Neural cell (in vitro differentiated cells): ENCODE results near the gene PPFIBP1. TPM values are rescaled to one million over a fixed set of nuclear protein-coding genes. Genes with fewer than 3 reads are reported as not detected.
"Not testable (repeated sequence)": the region's sequence is repeated elsewhere in the genome, so short reads cannot be mapped to it uniquely, and the experiment has no call there.

Experiments used
- H2AFZ ChIP-seq: fragments of 200-600, 300-800 bp; sonication (generic), shearing (Covaris generic); 2 replicates; pipeline ENCODE4 v1.6.0; 2014; ENCODE audit warnings: low read depth, mild to moderate bottlenecking, antibody characterized with exemption, low read length, moderate library complexity
- H3F3A ChIP-seq: fragments of 200-600 bp; shearing (Covaris generic); 2 replicates; pipeline ENCODE4 v1.6.1; 2016; ENCODE audit warnings: mild to moderate bottlenecking, moderate library complexity, mixed read lengths, antibody characterized with exemption, low read length; ENCODE audit not compliant: insufficient read depth, poor library complexity, severe bottlenecking
- H3K27ac ChIP-seq: fragments of 200-600, 300-800 bp; sonication (generic), shearing (Covaris generic); 2 replicates; pipeline ENCODE4 v1.5.1; 2014; ENCODE audit warnings: mild to moderate bottlenecking, low read length, moderate library complexity
- H3K27me3 ChIP-seq: fragments of 300-800, 200-600 bp; sonication (generic), shearing (Covaris generic); 2 replicates; pipeline ENCODE4 v1.6.0; 2014; ENCODE audit warnings: mild to moderate bottlenecking, low read depth, low read length, moderate library complexity; ENCODE audit not compliant: insufficient read depth
- H3K36me3 ChIP-seq: fragments of 300-800, 200-600 bp; sonication (generic), shearing (Covaris generic); 2 replicates; pipeline ENCODE4 v1.5.1; 2014; ENCODE audit warnings: mild to moderate bottlenecking, antibody characterized with exemption, low read length, moderate library complexity; ENCODE audit not compliant: insufficient read depth
- H3K4me2 ChIP-seq: fragments of 300-800, 200-600 bp; sonication (generic), shearing (Covaris generic); 2 replicates; pipeline ENCODE4 v1.6.0; 2014; ENCODE audit warnings: mild to moderate bottlenecking, low read length
- H3K4me3 ChIP-seq: fragments of 300-800, 200-600 bp; sonication (generic), shearing (Covaris generic); 2 replicates; pipeline ENCODE4 v1.5.1; 2014; ENCODE audit warnings: mild to moderate bottlenecking, low read length, moderate library complexity
- H3K79me2 ChIP-seq: fragments of 200-600 bp; shearing (Covaris generic); replicated peaks from 2 replicates; pipeline ENCODE4 v1.6.0; 2014; ENCODE audit warnings: mild to moderate bottlenecking, low read length, moderate library complexity; ENCODE audit not compliant: insufficient read depth
- H3K9ac ChIP-seq: fragments of 300-800, 200-600 bp; sonication (generic), shearing (Covaris generic); 2 replicates; pipeline ENCODE4 v1.6.1; 2016; ENCODE audit warnings: mild to moderate bottlenecking, low read length, mixed read lengths
- H3K9me2 ChIP-seq: fragments of 200-600 bp; shearing (Covaris generic); 2 replicates; pipeline ENCODE4 v1.6.1; 2016; ENCODE audit warnings: mild to moderate bottlenecking, low read length, mixed read lengths; ENCODE audit not compliant: insufficient read depth
- H3K9me3 ChIP-seq: fragments of 200-600, 300-800 bp; sonication (generic), shearing (Covaris generic); 2 replicates; pipeline ENCODE4 v1.6.1; 2016; ENCODE audit warnings: mild to moderate bottlenecking, mixed run types, low read length, moderate library complexity, mixed read lengths
- H4K20me1 ChIP-seq: fragments of 200-600 bp; shearing (Covaris generic); 2 replicates; pipeline ENCODE4 v1.6.1; 2016; ENCODE audit warnings: mild to moderate bottlenecking, mixed run types; ENCODE audit not compliant: insufficient read depth
- EP300 ChIP-seq: fragments of 450-650 bp; conservative IDR thresholded peaks from 2 replicates; pipeline ENCODE4 v1.6.1; 2014; ENCODE audit warnings: antibody characterized with exemption, mild to moderate bottlenecking, moderate library complexity; ENCODE audit not compliant: poor library complexity, severe bottlenecking
- EZH2 ChIP-seq: fragments of 200-600, 300-800 bp; shearing (Covaris generic), sonication (generic); IDR thresholded peaks from 2 replicates; pipeline ENCODE4 v1.6.1; 2014; ENCODE audit warnings: antibody characterized with exemption, low read length, borderline replicate concordance, mild to moderate bottlenecking; ENCODE audit not compliant: insufficient read depth, poor library complexity, severe bottlenecking
- MXI1 ChIP-seq: fragments of 450-650 bp; conservative IDR thresholded peaks from 2 replicates; pipeline ENCODE4 v1.6.1; 2014; ENCODE audit warnings: antibody characterized with exemption, mild to moderate bottlenecking; ENCODE audit not compliant: poor library complexity, severe bottlenecking
- POLR2AphosphoS5 ChIP-seq: IDR thresholded peaks from 2 replicates; pipeline ENCODE4 v1.6.1; 2012
- RAD21 ChIP-seq: fragments of 450-650 bp; conservative IDR thresholded peaks from 2 replicates; pipeline ENCODE4 v1.6.1; 2014; ENCODE audit warnings: antibody characterized with exemption, mild to moderate bottlenecking, moderate library complexity
- SMC3 ChIP-seq: fragments of 450-650 bp; conservative IDR thresholded peaks from 2 replicates; pipeline ENCODE4 v1.6.1; 2014; ENCODE audit warnings: antibody characterized with exemption, mild to moderate bottlenecking, moderate library complexity; ENCODE audit not compliant: poor library complexity
- TAF1 ChIP-seq: IDR thresholded peaks from 2 replicates; pipeline ENCODE4 v1.6.1; 2012; ENCODE audit warnings: low read depth
- polyA plus RNA-seq: library from polyadenylated mRNA; depleted of rRNA; stranded (reverse); fragments of >200 nt; gene quantifications from 2 replicates; pipeline ENCODE4 v1.2.3, GENCODE V29; 2014
- TF ChIP-seq, protein P1 (sequence below): IDR thresholded peaks from 2 replicates; pipeline ENCODE4 v1.6.1; 2012; ENCODE audit warnings: borderline replicate concordance
- TF ChIP-seq, protein P2 (sequence below): fragments of 450-650 bp; IDR thresholded peaks from 2 replicates; pipeline ENCODE4 v1.5.1; 2014; ENCODE audit warnings: antibody characterized with exemption, mild to moderate bottlenecking, moderate library complexity; ENCODE audit not compliant: poor library complexity, severe bottlenecking

Gene PPFIBP1
- polyA plus RNA-seq, 1 donor from 2014 or later = 30.2 TPM

DNA sequence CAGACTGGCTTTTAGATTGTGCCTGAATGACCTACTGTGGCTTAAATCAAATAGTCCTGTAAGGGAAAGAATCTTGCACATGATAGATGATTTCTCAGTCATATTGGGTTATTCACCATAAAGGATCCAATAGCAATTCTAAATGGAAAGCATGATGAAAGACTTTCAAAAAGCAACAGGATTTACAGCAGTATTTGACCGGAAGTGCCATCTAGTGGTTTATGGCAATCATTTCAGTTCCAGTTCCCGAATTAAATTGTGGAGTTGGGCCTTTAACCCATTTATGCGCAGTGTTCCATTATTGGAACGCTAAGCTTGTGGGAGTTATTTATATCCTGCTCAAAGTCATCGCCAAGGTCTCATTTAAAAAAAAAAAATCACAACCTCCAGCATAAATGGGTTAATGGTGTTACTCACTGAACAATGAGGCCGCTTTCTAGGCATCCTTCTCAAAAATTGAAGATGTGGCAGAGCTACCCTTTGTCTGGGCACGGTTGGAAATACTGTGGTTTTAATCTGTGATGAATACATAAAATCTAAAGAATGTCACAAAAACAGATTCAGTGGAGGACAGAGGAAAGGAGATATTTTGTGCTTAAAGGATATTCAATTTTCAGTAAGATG is 111.5 kb downstream of the PPFIBP1 start:
- no peaks in the 10 kb centered on the region for H3K9me2 ChIP-seq
- TF ChIP-seq MXI1 (no peak), POLR2AphosphoS5 (no peak), SMC3 (peak; percentile 78), EP300 (no peak), EZH2 (no peak), RAD21 (peak; percentile 83), TAF1 (no peak)
- TF ChIP-seq, protein P1, sequence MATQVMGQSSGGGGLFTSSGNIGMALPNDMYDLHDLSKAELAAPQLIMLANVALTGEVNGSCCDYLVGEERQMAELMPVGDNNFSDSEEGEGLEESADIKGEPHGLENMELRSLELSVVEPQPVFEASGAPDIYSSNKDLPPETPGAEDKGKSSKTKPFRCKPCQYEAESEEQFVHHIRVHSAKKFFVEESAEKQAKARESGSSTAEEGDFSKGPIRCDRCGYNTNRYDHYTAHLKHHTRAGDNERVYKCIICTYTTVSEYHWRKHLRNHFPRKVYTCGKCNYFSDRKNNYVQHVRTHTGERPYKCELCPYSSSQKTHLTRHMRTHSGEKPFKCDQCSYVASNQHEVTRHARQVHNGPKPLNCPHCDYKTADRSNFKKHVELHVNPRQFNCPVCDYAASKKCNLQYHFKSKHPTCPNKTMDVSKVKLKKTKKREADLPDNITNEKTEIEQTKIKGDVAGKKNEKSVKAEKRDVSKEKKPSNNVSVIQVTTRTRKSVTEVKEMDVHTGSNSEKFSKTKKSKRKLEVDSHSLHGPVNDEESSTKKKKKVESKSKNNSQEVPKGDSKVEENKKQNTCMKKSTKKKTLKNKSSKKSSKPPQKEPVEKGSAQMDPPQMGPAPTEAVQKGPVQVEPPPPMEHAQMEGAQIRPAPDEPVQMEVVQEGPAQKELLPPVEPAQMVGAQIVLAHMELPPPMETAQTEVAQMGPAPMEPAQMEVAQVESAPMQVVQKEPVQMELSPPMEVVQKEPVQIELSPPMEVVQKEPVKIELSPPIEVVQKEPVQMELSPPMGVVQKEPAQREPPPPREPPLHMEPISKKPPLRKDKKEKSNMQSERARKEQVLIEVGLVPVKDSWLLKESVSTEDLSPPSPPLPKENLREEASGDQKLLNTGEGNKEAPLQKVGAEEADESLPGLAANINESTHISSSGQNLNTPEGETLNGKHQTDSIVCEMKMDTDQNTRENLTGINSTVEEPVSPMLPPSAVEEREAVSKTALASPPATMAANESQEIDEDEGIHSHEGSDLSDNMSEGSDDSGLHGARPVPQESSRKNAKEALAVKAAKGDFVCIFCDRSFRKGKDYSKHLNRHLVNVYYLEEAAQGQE = no peak
- TF ChIP-seq, protein P2, sequence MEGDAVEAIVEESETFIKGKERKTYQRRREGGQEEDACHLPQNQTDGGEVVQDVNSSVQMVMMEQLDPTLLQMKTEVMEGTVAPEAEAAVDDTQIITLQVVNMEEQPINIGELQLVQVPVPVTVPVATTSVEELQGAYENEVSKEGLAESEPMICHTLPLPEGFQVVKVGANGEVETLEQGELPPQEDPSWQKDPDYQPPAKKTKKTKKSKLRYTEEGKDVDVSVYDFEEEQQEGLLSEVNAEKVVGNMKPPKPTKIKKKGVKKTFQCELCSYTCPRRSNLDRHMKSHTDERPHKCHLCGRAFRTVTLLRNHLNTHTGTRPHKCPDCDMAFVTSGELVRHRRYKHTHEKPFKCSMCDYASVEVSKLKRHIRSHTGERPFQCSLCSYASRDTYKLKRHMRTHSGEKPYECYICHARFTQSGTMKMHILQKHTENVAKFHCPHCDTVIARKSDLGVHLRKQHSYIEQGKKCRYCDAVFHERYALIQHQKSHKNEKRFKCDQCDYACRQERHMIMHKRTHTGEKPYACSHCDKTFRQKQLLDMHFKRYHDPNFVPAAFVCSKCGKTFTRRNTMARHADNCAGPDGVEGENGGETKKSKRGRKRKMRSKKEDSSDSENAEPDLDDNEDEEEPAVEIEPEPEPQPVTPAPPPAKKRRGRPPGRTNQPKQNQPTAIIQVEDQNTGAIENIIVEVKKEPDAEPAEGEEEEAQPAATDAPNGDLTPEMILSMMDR = peak; percentile 83
- no peaks in the 10 kb centered on the region for H3K9me3 ChIP-seq
- no peak overlapping the region for H3K9ac ChIP-seq
- no peaks in the 10 kb centered on the region for H3K36me3 ChIP-seq
- H3K79me2 ChIP-seq = no peaks in the 10 kb centered on the region
- H3K27me3 ChIP-seq = no peaks in the 10 kb centered on the region
- no peak overlapping the region for H3K27ac ChIP-seq
- H3K4me3 ChIP-seq = no peak overlapping the region
- no peak overlapping the region for H2AFZ ChIP-seq
- no peaks in the 10 kb centered on the region for H4K20me1 ChIP-seq
- H3F3A ChIP-seq = no peaks in the 10 kb centered on the region
- H3K4me2 ChIP-seq = no peak overlapping the region

DNA sequence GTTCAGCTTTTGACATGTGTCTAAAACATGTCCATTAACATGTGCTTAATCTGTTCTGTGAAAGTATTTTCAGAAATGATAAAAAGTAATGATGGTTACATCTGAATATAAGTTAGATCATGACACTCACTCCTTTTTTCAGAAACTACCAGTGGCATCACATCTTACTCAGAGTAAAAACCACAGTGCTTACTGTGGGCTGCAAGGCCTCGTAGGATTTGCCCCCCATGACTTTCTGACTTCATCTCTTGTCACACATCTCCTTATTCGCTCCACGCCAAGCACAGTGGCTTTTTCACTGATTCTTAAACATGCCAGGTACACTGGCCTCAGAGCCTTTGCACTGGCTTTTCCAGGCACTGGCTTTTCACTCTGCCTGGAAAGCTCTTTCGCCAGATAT is 112.6 kb downstream of the PPFIBP1 start:
- not testable (repeated sequence) for H3K9me3 ChIP-seq, H3F3A ChIP-seq, H3K36me3 ChIP-seq, H3K4me3 ChIP-seq, H4K20me1 ChIP-seq, H3K27me3 ChIP-seq, H3K9ac ChIP-seq, H3K4me2 ChIP-seq, H3K27ac ChIP-seq, H2AFZ ChIP-seq, H3K9me2 ChIP-seq, H3K79me2 ChIP-seq

DNA sequence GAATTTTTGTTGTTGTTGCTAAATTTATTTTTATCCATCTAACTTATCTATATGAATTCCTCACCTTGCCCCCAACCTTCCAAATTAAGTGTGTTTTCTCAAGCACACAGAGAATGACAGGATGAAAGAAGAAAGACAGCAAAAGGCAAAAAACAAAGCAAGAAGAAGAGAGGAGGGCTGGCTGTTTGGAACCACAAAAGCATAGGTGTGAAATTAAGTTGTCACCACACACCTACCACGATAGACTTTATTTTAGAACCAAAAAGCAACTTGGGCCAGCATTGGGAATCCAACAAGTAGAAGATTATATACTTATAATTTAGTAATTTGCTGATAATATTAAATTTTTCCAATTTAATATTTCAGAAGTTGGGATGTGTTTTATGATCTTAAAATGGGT is 113.5 kb downstream of the PPFIBP1 start:
- no peaks in the 10 kb centered on the region for H3K79me2 ChIP-seq
- H2AFZ ChIP-seq = no peak overlapping the region
- no peaks in the 10 kb centered on the region for H3F3A ChIP-seq
- TF ChIP-seq, protein P2 = no peak
- TF ChIP-seq EZH2 (no peak), EP300 (no peak), TAF1 (no peak), POLR2AphosphoS5 (no peak)
- H3K4me2 ChIP-seq = no peak overlapping the region
- no peak overlapping the region for H3K9ac ChIP-seq
- no peak overlapping the region for H3K4me3 ChIP-seq
- H3K9me3 ChIP-seq = no peaks in the 10 kb centered on the region
- H3K36me3 ChIP-seq = no peaks in the 10 kb centered on the region
- H3K27me3 ChIP-seq = no peaks in the 10 kb centered on the region
- H3K27ac ChIP-seq = no peak overlapping the region
- no peaks in the 10 kb centered on the region for H3K9me2 ChIP-seq
- no peaks in the 10 kb centered on the region for H4K20me1 ChIP-seq
